Peyer's patch (tissue), 4 donors: Measurements from ENCODE around the gene E2F2.

ENCODE experiments used
- CTCF ChIP-seq, 6 experiments: fragments of 450-650 bp in 4 of 6; fragments of 200-600 bp in 2 of 6; sonication (generic) in 1 of 6; IDR thresholded peaks; one replicate each; pipeline ENCODE4 v1.5.1; 2017 to 2019; ENCODE audit warnings: antibody characterized with exemption in 6 of 6, mild to moderate bottlenecking in 3 of 6, moderate library complexity in 1 of 6
- POLR2A ChIP-seq, 2 donors: fragments of 450-650 bp; IDR thresholded peaks; one replicate each; pipeline ENCODE4 v1.5.1; 2017; ENCODE audit warnings: antibody characterized with exemption in 2 of 2, mild to moderate bottlenecking in 2 of 2, moderate library complexity in 2 of 2

- TF ChIP-seq CTCF (IDR thresholded peaks at IDR 0.05) (no peak), POLR2A (IDR thresholded peaks at IDR 0.05) (no peak)
Observed at GRCh38 chr1:23522244-23522982, 8.6 kb downstream of the E2F2 start.
